GM19452 (cell line): ENCODE data around the gene GPS1.

Experiments
- ATAC-seq: cut with Tn5 transposase; IDR thresholded peaks from one replicate; pipeline ENCODE4 v1.9.1; 2021; ENCODE audit not compliant: unreplicated experiment

The GPS1 gene

DNA sequence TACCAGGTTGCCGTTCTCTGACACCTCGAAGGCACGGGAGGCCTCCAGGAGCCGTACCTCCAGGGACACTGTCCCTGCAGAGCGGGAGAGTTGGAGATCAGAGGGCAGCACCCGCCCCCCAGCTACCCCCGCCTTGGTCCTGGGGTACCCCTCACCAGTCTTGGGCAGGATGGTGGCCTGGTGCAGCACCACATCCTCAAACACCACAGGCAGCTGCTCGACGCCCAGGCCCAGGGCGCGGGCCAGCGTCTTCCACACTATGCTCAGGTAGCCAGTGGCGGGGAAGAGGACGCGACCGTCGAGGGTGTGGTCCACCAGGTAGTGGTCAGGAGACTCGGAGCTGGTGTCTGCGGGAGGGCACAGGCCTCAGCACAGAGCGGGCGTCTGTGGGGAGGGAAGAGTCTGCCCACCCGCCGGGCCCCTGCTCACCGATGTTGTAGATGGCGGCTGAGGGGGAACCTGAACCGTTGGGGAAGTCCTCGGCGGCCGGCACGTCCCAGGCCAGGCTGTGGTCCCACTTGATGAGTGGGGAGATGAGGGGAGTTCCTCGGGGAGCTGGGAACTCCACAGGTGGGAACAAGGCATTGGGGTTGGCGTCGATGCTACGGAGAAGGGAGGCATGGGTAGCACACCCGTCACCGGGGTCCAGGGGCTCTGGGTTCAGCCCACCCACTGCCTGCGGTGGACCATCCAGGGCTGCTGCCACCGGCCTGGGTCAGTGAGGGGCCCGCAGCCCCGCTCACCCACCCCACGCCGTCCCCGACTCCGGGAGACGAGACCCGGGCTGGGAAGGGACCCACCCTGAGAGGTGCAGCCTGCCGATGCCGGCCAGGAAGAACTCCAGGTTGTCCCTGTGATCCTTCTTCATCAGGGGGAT is 36.5 kb downstream of the GPS1 start:
- ATAC-seq, result no peak

DNA sequence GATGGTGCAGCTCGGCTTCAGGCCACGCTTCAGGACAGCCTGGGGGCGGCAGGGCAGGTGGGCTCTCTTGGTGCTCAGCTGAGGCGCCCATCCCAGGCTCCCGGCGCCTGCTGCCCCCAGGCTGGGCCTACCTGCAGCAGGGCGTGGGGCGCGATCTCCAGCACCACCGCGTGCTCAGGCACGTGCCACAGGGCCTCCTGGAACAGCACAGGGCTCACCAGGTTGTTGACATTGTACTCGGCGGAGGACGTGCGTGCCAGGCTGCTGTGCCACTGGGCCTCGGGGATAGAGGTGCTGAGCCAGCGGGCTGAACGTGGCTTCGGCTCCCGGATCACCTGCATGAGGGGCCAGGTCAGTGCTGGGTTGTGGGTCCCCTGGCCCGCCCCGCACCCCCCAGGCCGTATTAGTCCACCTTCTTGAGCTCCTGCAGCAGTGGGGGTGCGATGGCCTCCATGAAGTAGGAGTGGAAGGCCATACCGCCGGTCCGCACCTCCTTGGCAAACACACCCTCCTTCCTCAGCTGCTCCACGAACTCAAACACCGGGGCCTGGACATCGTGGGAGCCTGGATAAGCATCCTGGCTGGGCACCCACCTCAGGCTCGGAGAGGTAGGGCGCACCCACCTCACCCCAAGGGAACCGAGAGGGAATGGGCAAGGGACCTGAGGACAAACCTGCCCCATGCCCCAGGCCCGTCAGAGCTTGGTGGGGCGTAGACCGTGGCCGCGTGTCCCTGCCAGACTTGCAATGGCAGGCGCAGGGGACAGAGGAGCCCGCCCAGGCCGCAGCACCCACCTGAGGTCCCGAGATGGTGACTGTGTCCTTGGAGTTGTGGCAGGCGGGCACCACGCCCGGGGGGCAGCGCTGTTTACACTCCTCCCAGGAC is 37.4 kb downstream of the GPS1 start:
- no peak for ATAC-seq

DNA sequence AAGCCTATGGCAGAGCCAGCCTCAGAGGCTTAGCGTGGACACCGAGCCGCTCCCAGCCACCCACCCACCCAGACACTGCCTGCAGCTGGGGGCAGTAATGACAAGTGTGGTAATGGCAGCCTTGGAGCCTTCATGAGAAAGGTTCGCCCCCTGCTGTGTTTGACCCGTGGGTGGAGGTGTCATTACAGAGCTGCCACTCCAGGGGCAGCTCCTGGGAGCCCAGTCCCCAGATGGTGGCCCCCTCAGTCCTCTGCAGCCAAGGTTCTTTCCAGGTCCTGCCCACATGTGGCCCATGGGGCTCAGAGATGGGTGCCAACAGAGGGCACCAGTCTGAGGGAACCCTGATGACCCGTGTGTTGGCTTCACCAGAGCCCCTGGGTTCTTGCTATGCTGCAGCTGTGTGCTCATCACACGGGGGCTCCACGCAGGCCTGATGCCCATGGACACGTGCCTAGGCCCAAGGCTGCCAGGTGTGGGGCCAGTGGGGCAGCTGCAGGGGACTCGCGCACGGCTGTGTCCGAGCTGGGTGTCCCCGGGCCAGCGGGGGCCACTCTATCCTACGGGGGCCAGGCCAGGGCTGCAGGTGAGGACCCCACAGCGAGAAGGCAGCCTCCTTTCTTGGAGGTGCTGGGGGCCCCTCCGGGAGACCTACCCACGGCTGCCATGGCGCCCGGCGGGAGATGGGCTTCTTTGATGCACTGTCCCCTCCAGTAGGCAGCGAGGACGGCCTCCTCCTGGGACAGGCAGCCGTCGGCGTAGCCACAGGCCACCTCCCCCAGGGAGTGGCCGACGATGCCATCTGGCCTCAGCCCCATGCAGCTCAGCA is 38.2 kb downstream of the GPS1 start:
- no peak for ATAC-seq

DNA sequence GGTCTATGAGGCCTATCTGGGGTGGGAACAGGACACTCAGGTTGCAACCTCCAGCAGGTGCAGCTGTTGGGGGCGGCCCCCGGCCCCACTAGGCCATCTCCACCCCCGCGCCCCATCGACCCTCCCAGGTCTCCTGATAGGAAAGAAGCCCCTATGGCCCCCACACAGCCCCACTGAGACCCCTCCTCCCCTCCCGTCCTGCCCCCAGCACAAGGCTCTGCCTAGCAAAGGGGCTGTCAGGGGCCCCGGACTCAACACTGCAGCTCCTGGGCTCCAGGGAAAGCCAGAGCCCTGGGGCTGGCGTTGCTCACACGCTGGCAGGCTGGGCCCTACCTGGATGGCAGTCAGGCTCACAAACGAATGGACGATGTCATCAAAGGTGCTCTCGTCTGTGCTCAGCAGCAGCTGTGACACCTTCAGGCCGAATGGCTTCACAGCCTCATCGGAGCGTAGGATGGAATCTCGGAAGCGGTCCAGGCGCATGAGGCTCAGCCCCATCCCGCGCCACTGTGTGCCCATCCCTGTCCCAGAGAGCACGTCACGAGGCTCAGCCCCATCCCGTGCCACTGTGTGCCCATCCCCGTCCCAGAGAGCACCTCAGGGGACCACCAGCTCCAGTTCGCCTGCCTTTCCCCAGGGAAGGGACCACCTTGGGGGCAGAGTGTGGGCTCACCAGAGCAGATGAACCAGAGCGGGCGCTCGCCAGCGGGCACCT is 39.0 kb downstream of the GPS1 start:
- ATAC-seq, result no peak

DNA sequence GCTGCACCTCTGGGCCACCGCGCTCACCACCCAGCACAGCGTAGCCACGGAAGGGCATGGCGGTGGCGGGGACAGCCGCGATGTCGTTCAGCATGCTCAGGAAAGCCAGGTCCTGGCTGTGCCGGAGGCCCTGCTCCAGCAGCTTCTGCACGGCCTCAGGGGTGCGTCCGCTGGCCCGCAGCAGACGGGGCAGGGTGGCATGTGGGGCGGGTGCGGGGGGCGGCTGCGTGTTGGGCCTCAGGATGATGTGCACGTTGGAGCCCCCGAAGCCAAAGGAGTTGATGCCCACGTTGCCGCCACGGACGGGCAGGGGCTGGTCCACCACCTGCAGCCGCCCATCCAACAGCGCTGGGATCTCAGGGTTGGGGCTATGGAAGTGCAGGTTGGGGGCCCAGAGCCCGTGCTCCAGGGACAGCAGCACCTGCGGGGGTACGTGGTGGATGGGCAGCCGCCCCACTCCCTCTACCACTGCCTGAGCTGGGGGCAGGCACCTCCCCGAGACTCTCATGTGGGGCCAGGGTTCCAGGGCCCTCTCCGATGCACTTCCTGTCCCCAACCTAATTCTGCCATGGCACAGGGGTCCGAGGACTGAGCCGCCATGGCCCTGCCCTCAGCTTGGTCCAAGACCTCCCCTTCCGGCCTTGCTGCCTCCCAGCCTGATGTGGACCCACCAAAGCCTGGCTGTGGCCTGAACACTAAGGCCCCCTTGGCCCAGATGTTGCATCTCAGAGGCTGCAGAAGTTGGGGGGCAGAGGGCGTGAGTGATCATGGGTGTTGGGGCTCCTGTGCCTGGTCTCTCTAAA is 39.8 kb downstream of the GPS1 start:
- no peak for ATAC-seq

DNA sequence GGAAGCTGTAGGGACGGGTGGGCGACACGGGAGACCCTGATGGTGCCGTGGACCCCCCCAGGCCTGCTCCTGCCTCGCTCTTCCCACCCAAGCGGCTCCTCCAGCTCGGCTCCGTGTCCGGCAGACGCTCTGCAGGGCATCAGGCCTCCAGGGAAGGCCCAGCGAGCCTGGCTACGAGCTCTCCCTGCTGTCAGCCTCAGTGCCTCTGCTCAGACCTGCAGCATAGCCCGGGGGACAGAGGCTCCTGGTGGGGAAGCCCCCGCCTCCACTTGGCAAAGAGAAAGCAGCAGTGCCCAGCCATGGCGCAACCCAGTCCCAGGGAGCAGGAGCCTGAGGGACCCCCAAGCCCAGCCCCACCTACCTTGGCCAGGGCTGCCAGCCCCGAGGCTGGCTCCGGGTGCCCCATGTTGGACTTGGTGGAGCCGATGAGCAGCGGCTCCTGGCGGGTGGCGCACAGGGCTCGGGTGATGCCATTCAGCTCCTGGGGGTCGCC is 40.4 kb downstream of the GPS1 start:
- ATAC-seq, result no peak

DNA sequence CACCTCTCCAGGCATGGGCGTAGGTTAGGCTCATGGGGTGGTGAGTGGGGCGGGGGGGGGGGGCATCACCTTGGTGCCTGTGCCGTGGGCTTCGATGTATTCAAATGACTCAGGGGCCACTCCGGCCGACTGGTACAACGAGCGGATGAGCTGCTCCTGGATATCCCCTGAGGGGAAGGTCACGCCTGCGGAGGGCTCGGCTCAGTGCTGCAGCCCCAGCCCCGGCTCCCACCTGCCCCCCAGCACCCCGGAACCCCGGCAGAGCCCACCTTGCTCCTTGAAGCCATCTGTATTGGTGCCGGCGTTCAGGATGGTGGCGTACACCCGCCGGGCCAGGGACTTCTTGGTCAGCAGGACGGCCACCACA is 40.9 kb downstream of the GPS1 start:
- ATAC-seq, result no peak

DNA sequence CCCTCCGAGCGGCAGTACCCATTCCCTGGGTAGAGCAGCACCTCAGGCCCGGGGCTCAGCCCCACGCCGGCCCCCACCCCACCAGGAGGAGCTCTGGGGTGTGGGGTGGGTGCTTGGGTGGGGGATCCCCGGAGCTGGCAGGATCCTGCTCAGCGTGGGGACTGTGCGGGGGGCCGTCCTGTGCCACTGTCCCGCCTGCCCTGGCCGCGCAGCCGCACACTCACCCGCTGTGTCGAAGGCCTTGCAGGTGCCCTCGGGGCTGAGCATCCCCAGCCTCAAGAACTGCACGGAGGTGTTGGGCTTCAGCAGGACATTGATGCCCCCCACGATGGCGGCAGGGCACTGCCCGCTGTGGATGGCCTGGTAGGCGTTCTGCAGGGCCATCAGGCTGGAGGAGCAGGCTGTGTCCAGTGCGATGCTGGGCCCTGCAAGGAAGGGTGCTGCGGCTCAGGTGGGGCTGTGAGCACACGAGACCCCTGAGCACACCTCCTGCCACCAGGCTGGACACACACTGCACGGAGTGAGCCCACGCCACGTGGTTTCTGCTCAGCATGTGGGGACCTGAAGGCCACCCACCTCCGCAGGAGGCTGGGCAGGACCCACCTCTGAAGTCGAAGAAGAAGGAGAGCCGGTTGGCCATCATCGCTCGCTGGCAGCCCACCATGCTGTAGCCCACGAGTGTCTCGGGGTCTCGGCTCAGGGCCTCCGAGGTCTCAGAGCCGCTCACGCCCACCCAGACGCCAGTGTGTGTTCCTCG is 41.5 kb downstream of the GPS1 start:
- no peak for ATAC-seq

DNA sequence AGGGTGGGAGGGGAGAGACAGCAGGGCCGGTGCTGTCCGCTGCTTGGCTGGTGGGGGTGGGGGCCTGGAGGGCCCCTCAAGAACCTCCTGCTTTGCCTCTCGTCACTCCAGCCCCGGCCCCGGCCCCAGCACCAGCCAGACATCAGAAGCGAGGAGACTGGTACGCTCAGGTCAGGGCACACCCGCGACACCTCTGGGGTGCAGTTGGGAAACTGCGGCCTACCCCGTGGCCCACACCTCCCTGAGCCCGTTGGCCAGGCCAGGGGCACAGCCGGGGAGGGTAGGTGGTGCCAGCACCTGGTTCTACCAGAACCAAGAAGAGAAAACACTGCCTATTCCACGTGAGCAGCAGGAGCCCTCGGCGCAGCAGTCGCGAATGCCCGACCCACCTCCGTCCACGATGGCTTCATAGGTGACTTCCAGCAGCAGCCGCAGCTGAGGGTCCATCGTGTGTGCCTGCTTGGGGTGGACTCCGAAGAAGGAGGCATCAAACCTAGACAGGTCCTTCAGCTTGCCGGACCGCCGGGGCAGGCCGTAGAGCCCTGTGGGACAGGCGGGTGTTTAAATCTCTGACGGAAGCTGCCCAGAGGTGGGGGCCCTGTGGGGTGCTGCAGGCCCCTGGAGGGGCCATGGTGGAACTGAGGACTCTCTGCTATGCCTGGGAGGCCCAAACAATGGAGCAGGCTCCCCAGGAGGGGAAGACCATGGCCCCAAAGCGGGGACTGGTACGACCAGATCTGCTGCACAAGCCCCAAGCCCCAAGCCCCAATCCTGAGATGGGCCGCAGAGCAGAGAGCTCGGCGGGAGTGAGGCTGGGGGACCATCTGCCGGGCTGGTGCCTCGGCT is 43.5 kb downstream of the GPS1 start:
- no peak for ATAC-seq

DNA sequence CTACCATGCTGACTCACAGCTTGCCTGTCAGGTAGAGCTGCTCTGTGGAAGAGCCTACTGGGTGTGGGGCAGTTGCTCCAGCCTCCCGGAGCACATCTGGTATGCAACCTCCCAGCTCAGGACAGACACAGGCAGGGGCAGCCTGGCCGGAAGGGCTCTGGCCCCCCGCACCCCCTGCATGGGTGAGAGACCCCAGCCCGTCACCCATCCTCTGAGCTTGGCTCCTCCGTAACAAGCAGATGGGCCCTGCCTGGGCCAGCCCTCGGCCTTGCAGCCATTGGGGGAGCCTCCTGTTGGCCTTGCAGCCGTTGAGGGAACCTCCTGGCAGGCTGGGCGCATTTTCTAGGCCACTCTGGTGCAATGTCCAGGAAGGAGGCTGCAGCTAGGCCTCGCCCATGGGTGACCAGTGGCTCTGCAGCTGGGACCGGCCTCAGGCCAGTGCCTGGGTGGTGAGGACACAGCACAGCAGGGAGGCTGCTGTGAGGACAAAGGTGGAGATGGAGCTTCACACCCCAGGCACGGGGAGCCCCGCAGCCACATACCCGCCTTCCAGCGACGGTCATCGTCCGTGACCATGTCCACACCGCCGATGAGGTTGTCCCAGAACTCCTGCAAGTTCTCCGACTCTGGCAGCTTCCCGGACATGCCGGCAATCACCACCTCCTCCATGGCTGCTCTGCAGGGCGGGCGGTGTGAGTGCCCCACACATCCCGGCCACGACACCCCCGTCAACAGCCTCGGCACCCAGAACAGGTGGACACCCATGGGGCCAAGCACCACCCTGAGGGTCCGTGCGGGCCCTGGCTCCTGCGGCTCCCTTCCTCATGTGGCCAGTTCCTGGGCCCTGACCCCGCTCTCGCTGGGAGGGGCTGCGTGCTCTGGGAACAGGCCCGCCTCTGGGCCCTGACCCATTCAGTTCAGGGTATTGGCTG is 44.3 kb downstream of the GPS1 start:
- ATAC-seq, result no peak

DNA sequence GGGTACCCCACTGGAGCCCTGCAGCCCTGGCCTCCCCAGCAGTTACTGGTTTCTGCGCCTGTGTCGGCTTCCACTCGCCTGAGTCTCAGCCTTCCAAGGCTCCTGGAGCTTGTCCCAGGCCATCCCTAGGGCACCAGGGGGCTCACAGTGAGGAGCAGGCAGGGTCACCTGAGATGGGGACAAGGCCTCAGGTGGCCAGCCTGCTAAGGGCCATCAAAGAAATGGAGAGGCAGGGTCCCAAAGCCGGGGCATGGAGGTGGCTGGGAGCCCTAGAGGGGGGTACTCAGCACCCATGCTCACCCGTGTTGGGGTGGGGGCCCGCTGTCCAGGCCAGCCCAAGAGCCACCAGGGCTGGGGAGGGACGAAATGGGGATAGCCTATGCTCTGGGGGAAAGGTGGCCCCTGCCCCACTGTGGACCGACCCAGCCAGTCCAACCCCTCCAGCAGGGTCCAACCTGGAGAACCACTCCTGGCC is 45.0 kb downstream of the GPS1 start:
- no peak for ATAC-seq

DNA sequence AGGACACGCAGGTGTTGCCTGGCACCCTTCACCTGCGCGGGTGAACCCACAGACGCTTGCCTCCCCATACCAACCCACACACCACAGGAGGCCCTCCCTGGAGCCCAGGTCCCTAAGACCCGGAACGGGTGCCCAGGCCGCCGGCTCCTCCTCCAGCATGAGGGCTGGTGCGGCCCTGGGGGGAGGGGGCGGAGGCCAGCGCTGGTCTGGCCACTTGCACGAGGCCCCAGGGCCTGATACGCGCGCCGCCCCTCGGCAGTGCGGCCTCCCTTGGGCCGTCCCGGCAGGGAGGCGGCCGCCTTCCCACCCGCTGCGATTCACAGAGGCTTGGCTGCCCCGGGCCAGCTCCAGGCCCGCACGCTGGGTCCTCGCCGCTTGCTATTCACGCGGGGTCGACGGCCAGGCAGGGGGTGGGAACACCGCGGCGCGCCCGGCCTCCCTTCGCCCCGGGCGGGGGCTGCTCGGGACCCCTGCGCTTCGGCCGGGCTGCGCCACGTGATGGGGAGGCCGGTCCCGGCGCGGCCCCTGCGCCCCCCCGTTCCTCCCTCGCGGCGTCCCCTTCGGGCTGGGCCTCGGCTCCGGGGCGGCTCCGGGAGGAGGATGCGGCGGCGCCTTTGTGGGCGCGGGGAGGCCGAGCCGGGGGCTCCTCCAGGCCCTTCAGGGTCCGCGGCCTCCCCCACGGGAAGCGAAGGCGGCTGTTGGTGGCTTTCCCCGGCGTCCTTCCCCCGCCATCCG is 45.7 kb downstream of the GPS1 start:
- peak; percentile 2 for ATAC-seq

DNA sequence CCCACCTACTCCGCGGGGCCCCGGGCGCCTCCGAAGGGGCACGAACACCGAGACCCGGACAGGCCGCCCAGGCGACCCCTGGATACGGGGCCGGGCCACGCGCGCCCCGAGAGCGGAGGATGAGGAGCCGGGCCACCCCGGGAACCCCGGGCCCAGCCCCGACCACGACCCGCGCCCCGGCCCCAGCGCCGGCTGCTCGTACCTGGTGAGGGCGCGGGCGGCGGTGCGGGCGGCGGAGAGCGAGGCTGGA is 46.1 kb downstream of the GPS1 start:
- ATAC-seq, result no peak

DNA sequence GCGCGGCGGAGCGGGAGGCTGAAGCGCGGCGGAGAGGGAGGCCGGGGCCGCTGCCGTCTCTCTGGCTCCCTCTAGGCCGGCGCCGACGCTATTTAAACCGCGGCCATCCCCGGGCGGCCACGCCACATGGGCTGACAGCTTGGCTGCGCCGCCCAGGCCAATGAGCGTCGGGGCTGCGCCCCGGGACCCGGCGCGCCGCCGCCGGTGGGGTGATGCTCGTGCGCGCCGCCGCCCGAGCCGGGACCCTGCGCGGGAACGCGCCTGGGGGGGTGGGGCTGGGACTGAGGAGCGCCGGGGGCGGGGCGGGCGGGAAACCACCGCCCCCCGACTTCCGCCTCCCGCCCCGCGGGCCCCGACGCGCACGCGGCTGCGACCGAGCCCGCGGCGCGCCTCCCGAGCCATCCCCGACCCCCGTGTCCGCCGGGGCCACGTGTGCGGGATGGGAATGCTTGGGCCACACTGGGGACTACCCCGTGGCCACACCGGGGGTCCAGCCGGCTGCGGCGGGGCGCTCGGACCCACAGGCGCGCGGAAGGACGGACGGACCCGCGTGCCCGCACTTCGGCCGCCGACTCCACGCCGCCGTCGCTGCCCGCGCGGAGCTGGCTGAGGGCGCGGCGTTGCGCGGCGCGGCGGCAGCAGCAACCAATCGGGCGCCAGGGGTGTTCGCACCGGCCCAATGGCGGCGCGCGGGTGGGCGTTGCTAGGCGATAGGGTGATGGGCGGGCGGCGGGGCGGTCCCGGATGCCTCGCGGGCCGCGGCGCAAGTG is 46.7 kb downstream of the GPS1 start, which contains the start of gene FASN:
Gene FASN, minus strand, starts transcription at position 68 of the 770 bp plus-strand sequence. CDS start 1,791 bp downstream, outside the sequence.
- ATAC-seq, result peak; percentile 67

DNA sequence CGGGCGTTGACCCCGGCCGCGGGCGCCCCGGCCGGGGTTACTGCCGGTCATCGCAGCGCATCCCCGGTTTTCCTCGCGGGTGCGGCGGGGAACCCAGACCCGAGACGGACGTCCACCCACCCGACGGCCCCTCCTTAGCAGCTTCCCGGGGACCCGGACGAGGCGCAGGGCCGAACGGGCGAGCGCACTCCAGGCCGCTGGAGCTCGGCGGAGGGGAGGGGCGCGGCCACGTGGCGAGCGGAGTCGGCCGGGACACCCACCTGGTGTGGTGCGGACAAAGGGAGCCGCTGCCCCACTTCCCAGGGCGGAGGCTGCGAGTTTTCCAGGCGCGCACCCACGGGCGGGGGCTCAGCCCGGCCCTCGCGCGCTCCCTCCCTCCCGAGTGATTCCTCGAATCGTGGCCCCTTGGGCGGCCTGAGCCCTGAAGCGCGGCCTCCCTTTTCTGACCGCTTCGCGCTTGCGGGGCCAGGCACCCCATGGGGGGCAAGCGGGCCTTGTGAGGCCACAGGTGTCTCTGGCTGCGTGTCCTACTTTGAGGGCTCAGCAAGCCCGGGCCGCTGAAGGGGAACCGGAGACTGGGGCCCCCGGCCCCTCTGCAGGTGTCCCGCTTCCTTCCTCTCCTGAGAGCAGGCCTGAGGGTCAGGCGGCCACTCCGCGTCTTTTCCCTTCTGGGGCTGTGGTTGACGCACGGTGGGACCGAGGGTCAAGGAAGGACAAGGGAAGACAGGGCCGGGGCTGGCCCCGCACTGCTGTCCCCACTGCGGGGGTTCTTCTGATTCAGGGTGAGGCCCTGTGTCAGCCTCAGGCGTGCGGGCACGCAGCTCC is 47.5 kb downstream of the GPS1 start:
- peak; percentile 11 for ATAC-seq
